GM10847 (cell line): ENCODE measurements around the gene CDC14A.

Experiments used
- POLR2A ChIP-seq: IDR thresholded peaks from 2 replicates; pipeline ENCODE4 v1.6.1; 2011; ENCODE audit not compliant: insufficient read length; ENCODE audit errors: extremely low read depth

CDC14A gene

GRCh38 chr1:100516857-100517256 is 164.6 kb downstream of the CDC14A start:
- TF ChIP-seq POLR2A = no peak

GRCh38 chr1:100517515-100517914 is 165.2 kb downstream of the CDC14A start:
- no peak for TF ChIP-seq POLR2A

DNA sequence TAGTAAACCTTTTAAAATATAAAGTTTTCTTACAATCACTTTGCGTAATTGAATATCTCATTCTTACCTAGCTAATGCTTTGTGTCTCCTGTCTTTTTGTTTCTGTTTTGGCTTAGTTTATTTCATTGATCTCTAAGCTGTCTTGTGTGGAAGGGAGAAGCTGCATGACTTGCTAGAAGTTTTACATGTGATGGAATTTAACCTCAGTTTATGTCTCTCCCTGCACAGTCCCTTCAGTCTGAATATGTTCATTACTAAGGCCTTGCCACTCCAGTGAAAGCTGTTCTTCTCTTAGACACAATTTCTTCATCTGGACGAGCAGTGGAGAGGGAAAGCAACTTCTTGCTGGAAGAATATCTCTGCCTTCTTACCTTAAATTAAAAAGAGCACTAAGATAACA is 165.7 kb downstream of the CDC14A start:
- TF ChIP-seq POLR2A = no peak

DNA sequence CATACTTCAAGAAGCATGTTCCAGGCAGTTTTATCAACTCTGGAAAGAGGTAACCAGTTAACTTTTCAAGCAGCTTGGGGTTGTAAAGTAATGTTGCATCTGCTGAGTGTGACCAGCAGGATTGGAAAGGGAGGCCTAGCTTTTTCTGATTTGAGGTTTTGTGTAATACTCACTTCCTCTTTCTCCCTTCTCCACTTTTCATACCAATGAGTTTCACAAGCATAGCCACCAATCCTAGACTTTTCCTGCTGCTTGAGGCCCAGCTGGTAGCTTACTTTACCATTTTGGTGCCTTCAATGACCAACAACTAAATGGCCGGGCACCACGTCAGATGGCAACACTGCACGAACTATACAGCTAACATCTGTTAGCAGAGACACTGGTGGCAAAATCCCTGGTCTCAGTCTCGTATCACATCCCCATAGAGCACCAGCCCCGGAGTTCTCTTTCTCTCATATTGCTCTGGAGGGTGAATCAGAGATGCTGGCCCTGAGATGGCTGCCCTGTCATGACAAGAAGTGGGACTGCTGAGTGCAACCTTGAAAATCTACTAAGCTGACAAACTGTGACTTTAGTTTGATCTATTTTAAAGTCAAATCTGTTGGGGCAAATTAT is 170.8 kb downstream of the CDC14A start:
- TF ChIP-seq POLR2A = no peak

DNA sequence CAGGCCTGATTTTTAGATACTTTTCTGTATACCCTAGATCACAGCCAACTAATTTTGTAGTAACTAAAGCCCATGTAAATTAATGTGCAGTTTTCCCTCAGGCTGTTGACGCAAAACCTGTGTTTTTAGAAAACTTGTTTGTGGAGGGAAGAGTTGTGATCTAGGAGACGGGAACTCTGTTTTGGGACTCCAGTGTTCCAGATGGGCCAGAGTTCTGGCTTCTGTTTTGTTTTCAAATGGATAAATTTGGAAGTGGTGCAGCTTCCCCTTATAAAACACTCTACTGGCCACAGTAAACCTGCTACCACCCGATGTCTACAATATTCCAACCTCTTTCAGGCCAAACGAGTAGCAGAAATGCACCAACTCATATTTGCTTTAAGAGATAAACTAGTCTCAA is 172.0 kb downstream of the CDC14A start:
- TF ChIP-seq POLR2A = no peak

DNA sequence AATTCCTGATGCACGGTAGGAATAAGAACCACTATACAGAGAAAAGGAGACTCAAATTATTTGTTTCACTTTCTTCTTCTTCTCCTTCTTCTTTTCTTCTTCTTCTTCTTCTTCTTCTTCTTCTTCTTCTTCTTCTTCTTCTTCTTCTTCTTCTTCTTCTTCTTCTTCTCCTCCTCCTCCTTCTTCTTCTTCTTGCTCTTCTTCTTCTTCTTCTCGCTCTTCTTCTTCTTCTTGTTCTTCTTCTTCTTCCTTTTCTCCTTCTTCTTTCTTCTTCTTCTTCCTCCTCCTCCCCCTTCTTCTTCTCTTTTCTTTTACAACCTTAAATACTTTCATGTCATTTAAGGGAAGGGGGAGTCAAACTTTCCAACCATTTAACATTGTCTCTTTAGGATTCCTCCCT is 174.6 kb downstream of the CDC14A start:
- no peak for TF ChIP-seq POLR2A

DNA sequence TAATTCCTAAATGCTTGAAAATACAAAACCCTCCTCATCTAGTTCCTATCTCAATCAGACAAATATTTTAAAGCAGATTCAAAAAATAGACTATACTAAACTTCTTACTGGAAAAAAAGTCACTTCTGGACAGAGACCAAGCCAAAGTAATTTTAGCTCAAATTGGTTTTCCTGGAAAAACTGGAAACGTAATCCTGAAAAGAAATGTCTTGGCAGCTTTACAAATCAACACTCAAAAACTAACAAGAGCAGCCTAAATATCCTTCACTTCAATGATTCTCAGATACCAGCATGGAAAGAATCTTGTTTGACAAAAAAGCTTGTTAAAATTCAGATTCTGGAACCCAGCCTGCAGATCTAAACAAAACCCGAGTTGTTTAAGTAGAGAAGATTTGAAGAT is 176.6 kb downstream of the CDC14A start:
- no peak for TF ChIP-seq POLR2A

GRCh38 chr1:100530141-100530540 is 177.8 kb downstream of the CDC14A start:
- no peak for TF ChIP-seq POLR2A

GRCh38 chr1:100530880-100531487 is 178.7 kb downstream of the CDC14A start:
- TF ChIP-seq POLR2A = no peak

DNA sequence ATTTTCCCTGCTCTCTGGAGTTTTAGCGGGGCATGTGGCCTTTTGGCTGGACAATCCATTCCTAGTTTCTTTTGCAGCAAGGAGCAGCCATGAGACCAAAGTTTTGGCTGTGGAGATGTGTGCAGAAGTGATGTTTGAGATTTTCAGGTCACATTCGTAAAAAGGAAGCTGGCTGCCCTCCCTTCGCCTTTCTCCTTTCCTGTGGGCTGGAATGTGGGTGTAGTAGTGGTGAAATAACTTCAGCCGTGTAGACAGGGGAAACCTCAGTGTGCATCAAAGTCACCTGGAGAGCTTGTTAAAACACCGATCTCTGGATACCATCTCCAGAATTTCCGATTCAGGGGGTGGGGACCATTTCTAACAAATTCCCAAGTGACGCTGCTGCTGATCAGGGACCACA is 180.3 kb downstream of the CDC14A start:
- no peak for TF ChIP-seq POLR2A

GRCh38 chr1:100535264-100535663 is 183.0 kb downstream of the CDC14A start:
- no peak for TF ChIP-seq POLR2A

- no peak for TF ChIP-seq POLR2A
Measured at GRCh38 chr1:100536031-100536430, 183.7 kb downstream of the CDC14A start.

GRCh38 chr1:100538913-100539835 is 186.9 kb downstream of the CDC14A start:
- TF ChIP-seq POLR2A = no peak

DNA sequence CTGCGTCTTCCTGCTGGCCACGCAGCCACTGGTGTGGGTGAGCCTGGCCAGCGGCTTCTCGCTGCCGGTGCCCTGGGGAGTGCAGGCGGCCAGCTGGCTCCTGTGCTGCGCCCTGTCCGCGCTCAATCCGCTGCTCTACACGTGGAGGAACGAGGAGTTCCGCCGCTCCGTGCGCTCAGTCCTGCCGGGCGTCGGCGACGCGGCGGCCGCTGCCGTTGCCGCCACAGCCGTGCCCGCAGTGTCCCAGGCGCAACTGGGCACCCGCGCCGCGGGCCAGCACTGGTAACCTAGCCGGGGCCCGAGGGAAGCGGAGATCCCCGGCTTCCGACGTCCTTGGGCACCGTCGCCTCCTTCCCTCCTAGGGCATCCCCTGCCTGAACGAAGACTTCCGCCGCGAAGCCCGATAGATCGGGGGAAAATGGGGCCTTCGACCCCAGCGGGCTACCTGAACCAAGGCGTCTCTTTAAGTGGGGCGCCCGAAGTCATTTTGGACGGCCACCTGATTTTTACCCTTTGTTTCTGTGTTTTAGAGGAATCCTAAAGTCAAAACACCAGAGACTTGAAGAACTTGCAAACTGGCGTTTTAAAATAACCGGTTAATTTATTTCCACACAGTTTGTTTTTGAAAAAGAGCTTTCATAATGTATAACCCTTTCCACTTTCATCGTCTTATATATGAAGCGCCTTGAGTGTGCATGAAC is 187.7 kb downstream of the CDC14A start:
- TF ChIP-seq POLR2A = no peak

DNA sequence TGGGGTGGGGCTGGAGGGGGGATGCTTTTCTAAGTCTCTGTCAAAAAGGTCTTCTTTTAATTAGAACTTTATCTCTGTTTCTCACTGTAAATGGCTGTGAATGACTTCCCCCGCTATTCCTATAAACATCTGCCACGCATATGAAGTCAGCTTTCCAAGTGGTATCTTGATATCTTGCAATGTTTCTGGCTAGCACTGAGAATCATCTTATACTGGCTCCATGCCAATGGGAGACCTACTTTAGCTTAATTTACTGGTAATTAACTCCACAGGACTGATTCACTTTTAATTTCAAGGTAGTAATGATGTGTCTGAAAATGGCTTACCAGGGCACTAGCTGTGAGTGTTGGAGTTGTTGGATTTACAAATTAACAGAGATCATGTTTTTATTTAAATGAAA is 190.0 kb downstream of the CDC14A start:
- TF ChIP-seq POLR2A = no peak
